HG03066 (cell line): ENCODE measurements around the gene FAM180A.

Experiments
- ATAC-seq: cut with Tn5 transposase; IDR thresholded peaks from one replicate; pipeline ENCODE4 v1.9.1; 2021; ENCODE audit warnings: low read depth; ENCODE audit not compliant: unreplicated experiment

FAM180A gene

GRCh38 chr7:135771961-135772638, 23.5 kb upstream of the FAM180A start:
- ATAC-seq, result no peak

GRCh38 chr7:135771051-135771450, 22.4 kb upstream of the FAM180A start:
- no peak for ATAC-seq

- ATAC-seq, result no peak
Measured at GRCh38 chr7:135770139-135770710, 21.6 kb upstream of the FAM180A start.

GRCh38 chr7:135769005-135769802, 20.6 kb upstream of the FAM180A start:
- ATAC-seq, result no peak

GRCh38 chr7:135768467-135768866, 19.9 kb upstream of the FAM180A start:
- no peak for ATAC-seq

GRCh38 chr7:135768064-135768463, 19.5 kb upstream of the FAM180A start:
- ATAC-seq, result no peak

- no peak for ATAC-seq
Measured at GRCh38 chr7:135763261-135763660, 14.6 kb upstream of the FAM180A start.

GRCh38 chr7:135761751-135762488, 13.3 kb upstream of the FAM180A start:
- ATAC-seq, result no peak

- ATAC-seq, result no peak
Measured at GRCh38 chr7:135759532-135759931, 10.9 kb upstream of the FAM180A start.

GRCh38 chr7:135758531-135758932, 9.9 kb upstream of the FAM180A start:
- no peak for ATAC-seq

- no peak for ATAC-seq
Measured at GRCh38 chr7:135757719-135758411, 9.3 kb upstream of the FAM180A start.

- no peak for ATAC-seq
Measured at GRCh38 chr7:135756191-135756590, 7.6 kb upstream of the FAM180A start.

- ATAC-seq, result no peak
Measured at GRCh38 chr7:135755351-135755753, 6.7 kb upstream of the FAM180A start.

- ATAC-seq, result no peak
Measured at GRCh38 chr7:135753616-135754413, 5.2 kb upstream of the FAM180A start.

- no peak for ATAC-seq
Measured at GRCh38 chr7:135747366-135747765, 1.2 kb downstream of the FAM180A start.

- ATAC-seq, result no peak
Measured at GRCh38 chr7:135745703-135746312, 2.8 kb downstream of the FAM180A start.

GRCh38 chr7:135744938-135745702, 3.5 kb downstream of the FAM180A start:
- no peak for ATAC-seq

- no peak for ATAC-seq
Measured at GRCh38 chr7:135743907-135744731, 4.5 kb downstream of the FAM180A start.
